Neural progenitor cell (in vitro differentiated cells): ENCODE results near the gene ST6GALNAC2. TPM values are rescaled to one million over a fixed set of nuclear protein-coding genes. Genes with fewer than 3 reads are reported as not detected.

Source experiments
- DNase-seq: peaks from one replicate; pipeline ENCODE4 v3.0.0-alpha.2; 2016; ENCODE audit warnings: low spot score
- H2AFZ ChIP-seq: fragments of 200-600 bp; sonication (generic); replicated peaks from 2 replicates; pipeline ENCODE4 v1.6.1; 2016; ENCODE audit warnings: antibody characterized with exemption
- H3F3A ChIP-seq: fragments of 200-600 bp; sonication (generic); 2 replicates; pipeline ENCODE4 v1.6.1; 2016; ENCODE audit warnings: antibody characterized with exemption, low read depth
- H3K27ac ChIP-seq: fragments of 200-600 bp; sonication (generic); 2 replicates; pipeline ENCODE4 v1.5.1; 2016; ENCODE audit warnings: mild to moderate bottlenecking
- H3K27me3 ChIP-seq: fragments of 200-600 bp; sonication (generic); 2 replicates; pipeline ENCODE4 v1.6.1; 2016; ENCODE audit warnings: mild to moderate bottlenecking, moderate library complexity
- H3K36me3 ChIP-seq: fragments of 200-600 bp; sonication (generic); 2 replicates; pipeline ENCODE4 v1.5.1; 2016
- H3K4me1 ChIP-seq: fragments of 200-600 bp; sonication (generic); 2 replicates; pipeline ENCODE4 v1.6.1; 2016; ENCODE audit warnings: mixed run types
- H3K4me2 ChIP-seq: fragments of 200-600 bp; sonication (generic); 2 replicates; pipeline ENCODE4 v1.6.1; 2016
- H3K4me3 ChIP-seq: fragments of 200-600 bp; sonication (generic); 2 replicates; pipeline ENCODE4 v1.5.1; 2016
- H3K79me2 ChIP-seq: fragments of 200-600 bp; sonication (generic); 2 replicates; pipeline ENCODE4 v1.6.1; 2016; ENCODE audit warnings: low read depth
- H3K9ac ChIP-seq: fragments of 200-600 bp; sonication (generic); 2 replicates; pipeline ENCODE4 v1.6.1; 2016
- H3K9me3 ChIP-seq: fragments of 200-600 bp; sonication (generic); 2 replicates; pipeline ENCODE4 v1.5.1; 2016; ENCODE audit warnings: low read depth
- H4K20me1 ChIP-seq: fragments of 200-600 bp; sonication (generic); 2 replicates; pipeline ENCODE4 v1.6.1; 2016; ENCODE audit warnings: low read depth
- H3K27ac Mint-ChIP-seq: 3 replicates; pipeline ENCODE4 v1.8.0; 2021; ENCODE audit warnings: mixed read lengths
- H3K27me3 Mint-ChIP-seq: 2 replicates; pipeline ENCODE4 v1.8.0; 2022; ENCODE audit warnings: low read depth, mild to moderate bottlenecking, inconsistent platforms, moderate library complexity, mixed read lengths; ENCODE audit not compliant: insufficient read depth
- H3K36me3 Mint-ChIP-seq: 3 replicates; pipeline ENCODE4 v1.8.0; 2021; ENCODE audit warnings: mixed read lengths
- H3K4me1 Mint-ChIP-seq: 3 replicates; pipeline ENCODE4 v1.8.0; 2021; ENCODE audit warnings: mixed read lengths
- H3K4me3 Mint-ChIP-seq: 3 replicates; pipeline ENCODE4 v1.8.0; 2021; ENCODE audit warnings: mild to moderate bottlenecking, moderate library complexity, mixed read lengths
- H3K9me3 Mint-ChIP-seq: 3 replicates; pipeline ENCODE4 v1.8.0; 2020; ENCODE audit warnings: mixed read lengths
- CTCF ChIP-seq: fragments of 200-600 bp; sonication (generic); IDR thresholded peaks from 2 replicates; pipeline ENCODE4 v1.5.1; 2017; ENCODE audit warnings: antibody characterized with exemption, mild to moderate bottlenecking
- EZH2 ChIP-seq: fragments of 200-600 bp; sonication (generic); IDR thresholded peaks from 2 replicates; pipeline ENCODE4 v1.6.1; 2017; ENCODE audit warnings: antibody characterized with exemption, mild to moderate bottlenecking, moderate library complexity
- EZH2phosphoT487 ChIP-seq: fragments of 200-600 bp; sonication (generic); IDR thresholded peaks from 2 replicates; pipeline ENCODE4 v1.6.1; 2017; ENCODE audit warnings: antibody characterized with exemption
- total RNA-seq: library from RNA; depleted of rRNA; stranded (reverse); fragments of >200 nt; gene quantifications from 2 replicates; pipeline ENCODE4 v1.2.3, GENCODE V29; 2015; ENCODE audit warnings: low replicate concordance

Gene ST6GALNAC2
- total RNA-seq, 1 donor from 2014 or later: not detected

- DNase-seq: no peak
- H3K4me1 Mint-ChIP-seq: peaks cover 8% of the 10 kb centered on the region
- Histone ChIP-seq H3K4me3 (no peak overlapping the region), H4K20me1 (no peaks in the 10 kb centered on the region), H3K27me3 (peaks cover 12% of the 10 kb centered on the region), H3K9ac (no peak overlapping the region), H3K9me3 (no peaks in the 10 kb centered on the region), H2AFZ (no peak overlapping the region), H3K27ac (no peak overlapping the region), H3K4me1 (peaks cover 11% of the 10 kb centered on the region), H3K4me2 (no peak overlapping the region), H3K36me3 (no peaks in the 10 kb centered on the region), H3F3A (peaks cover 13% of the 10 kb centered on the region), H3K79me2 (no peaks in the 10 kb centered on the region)
- no peaks in the 10 kb centered on the region for H3K36me3 Mint-ChIP-seq
- TF ChIP-seq EZH2 (no peak), EZH2phosphoT487 (no peak), CTCF (no peak)
- no peak overlapping the region for H3K27ac Mint-ChIP-seq
- no peak overlapping the region for H3K4me3 Mint-ChIP-seq
- peaks cover 4% of the 10 kb centered on the region for H3K27me3 Mint-ChIP-seq
- no peaks in the 10 kb centered on the region for H3K9me3 Mint-ChIP-seq
Observed at GRCh38 chr17:76549539-76549938, 36.1 kb downstream of the ST6GALNAC2 start.

GRCh38 chr17:76549215-76549518 is 36.5 kb downstream of the ST6GALNAC2 start:
- Histone ChIP-seq H3F3A (peaks cover 15% of the 10 kb centered on the region), H3K4me2 (no peak overlapping the region), H3K9me3 (no peaks in the 10 kb centered on the region), H4K20me1 (no peaks in the 10 kb centered on the region), H3K79me2 (no peaks in the 10 kb centered on the region), H3K36me3 (no peaks in the 10 kb centered on the region), H2AFZ (no peak overlapping the region), H3K9ac (no peak overlapping the region), H3K27ac (no peak overlapping the region), H3K27me3 (peaks cover 16% of the 10 kb centered on the region), H3K4me3 (no peak overlapping the region), H3K4me1 (peaks cover 12% of the 10 kb centered on the region)
- Mint-ChIP-seq H3K4me3 (no peak overlapping the region), H3K27me3 (peaks cover 4% of the 10 kb centered on the region), H3K36me3 (no peaks in the 10 kb centered on the region), H3K9me3 (no peaks in the 10 kb centered on the region), H3K4me1 (peaks cover 10% of the 10 kb centered on the region), H3K27ac (no peak overlapping the region)
- no peak for TF ChIP-seq CTCF
- TF ChIP-seq EZH2: no peak
- TF ChIP-seq EZH2phosphoT487: no peak
- DNase-seq: no peak

- Histone ChIP-seq H3F3A (peaks cover 21% of the 10 kb centered on the region), H3K4me3 (no peak overlapping the region), H3K27me3 (peaks cover 21% of the 10 kb centered on the region), H3K4me1 (peaks cover 18% of the 10 kb centered on the region), H4K20me1 (no peaks in the 10 kb centered on the region), H3K36me3 (no peaks in the 10 kb centered on the region), H2AFZ (no peak overlapping the region), H3K9ac (peak overlapping the region; percentile 9), H3K4me2 (no peak overlapping the region), H3K79me2 (no peaks in the 10 kb centered on the region), H3K27ac (no peak overlapping the region), H3K9me3 (no peaks in the 10 kb centered on the region)
- Mint-ChIP-seq H3K27me3 (peaks cover 6% of the 10 kb centered on the region), H3K4me3 (no peak overlapping the region), H3K9me3 (no peaks in the 10 kb centered on the region), H3K27ac (no peak overlapping the region), H3K4me1 (peaks cover 16% of the 10 kb centered on the region), H3K36me3 (no peaks in the 10 kb centered on the region)
- DNase-seq: no peak
- TF ChIP-seq EZH2 (no peak), CTCF (no peak), EZH2phosphoT487 (no peak)
Observed at GRCh38 chr17:76548378-76549214, 37.1 kb downstream of the ST6GALNAC2 start.
